NT2/D1 (cell line): ENCODE data around the gene WDR59.

ENCODE experiments used
- YY1 ChIP-seq: IDR thresholded peaks from 2 replicates; pipeline ENCODE4 v1.6.1; 2011; ENCODE audit not compliant: insufficient read length, insufficient read depth
- ZNF274 ChIP-seq: IDR thresholded peaks from 2 replicates; pipeline ENCODE4 v1.6.1; 2011; ENCODE audit warnings: mild to moderate bottlenecking, low read depth, low read length

DNA sequence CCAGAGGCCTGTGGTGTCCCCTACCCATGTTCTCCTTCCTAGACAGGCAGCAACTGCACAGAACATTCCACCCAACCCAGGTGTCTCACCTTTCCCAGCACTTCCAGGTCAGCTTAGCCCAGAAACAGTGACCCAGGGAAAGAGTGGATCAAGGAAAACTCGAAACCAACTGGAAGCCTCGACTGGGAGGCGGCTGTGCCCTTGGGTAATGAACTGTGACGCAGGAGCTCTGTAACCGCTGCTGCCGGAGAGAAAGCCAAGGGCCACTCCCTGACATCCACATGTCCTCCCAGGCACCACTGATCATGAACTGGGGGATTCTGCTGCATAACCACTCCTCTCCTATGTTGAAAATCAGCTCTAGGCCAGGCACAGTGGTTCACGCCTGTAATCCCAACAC, 34.4 kb downstream of the WDR59 start:
- TF ChIP-seq ZNF274 = no peak
- no peak for TF ChIP-seq YY1
